IPS-18c (cell line): ENCODE results near the gene ATP2C2.

Experiments
- H3K4me3 ChIP-seq: 2 replicates; pipeline ENCODE4 v1.7.0; 2013; ENCODE audit warnings: low read depth, mild to moderate bottlenecking, low read length, moderate library complexity; ENCODE audit not compliant: insufficient read depth
- H3K9me3 ChIP-seq: one replicate; pipeline ENCODE4 v1.6.1; 2013; ENCODE audit warnings: mild to moderate bottlenecking, low read length, moderate library complexity; ENCODE audit not compliant: control insufficient read depth, insufficient read depth

ATP2C2 gene

DNA sequence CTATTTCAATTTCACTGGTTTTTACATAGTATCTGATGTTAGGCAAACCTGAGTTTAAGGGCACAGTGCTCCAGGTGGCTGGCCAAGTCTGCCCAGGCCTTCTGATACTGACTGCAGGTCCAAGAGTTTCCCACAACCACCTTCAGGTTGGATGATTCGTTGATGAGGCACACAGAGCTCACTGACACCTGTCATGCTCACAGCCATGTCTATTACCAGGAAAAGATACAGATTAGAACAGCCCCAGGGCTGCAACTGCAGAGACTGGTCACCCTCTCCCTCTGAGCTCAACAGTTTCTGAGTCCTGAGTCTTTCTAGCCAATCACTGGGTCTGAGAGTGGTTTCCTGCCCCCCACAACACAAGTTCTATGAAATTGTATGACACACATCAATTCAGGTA is 98.9 kb downstream of the ATP2C2 start:
- Histone ChIP-seq H3K9me3 (no peaks in the 10 kb centered on the region), H3K4me3 (no peak overlapping the region)

DNA sequence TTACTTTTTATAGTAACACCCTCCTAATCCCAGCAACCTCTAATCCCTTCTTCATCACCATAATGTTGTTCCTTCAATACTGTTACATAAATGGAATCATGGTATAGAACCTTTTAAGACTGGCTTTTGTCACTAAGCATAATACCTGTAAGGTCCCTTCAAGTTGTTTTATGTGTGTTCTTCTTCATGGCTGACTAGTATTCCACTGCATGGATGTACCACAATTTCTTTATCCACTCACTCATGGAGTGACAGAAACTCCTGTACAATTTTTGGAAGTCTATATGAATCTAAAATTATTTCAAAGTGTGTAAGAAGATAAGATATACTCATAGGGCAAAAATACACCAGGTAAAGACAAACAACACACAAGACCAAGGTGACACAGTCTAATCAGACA is 99.4 kb downstream of the ATP2C2 start:
- Histone ChIP-seq H3K9me3 (no peaks in the 10 kb centered on the region), H3K4me3 (no peak overlapping the region)

DNA sequence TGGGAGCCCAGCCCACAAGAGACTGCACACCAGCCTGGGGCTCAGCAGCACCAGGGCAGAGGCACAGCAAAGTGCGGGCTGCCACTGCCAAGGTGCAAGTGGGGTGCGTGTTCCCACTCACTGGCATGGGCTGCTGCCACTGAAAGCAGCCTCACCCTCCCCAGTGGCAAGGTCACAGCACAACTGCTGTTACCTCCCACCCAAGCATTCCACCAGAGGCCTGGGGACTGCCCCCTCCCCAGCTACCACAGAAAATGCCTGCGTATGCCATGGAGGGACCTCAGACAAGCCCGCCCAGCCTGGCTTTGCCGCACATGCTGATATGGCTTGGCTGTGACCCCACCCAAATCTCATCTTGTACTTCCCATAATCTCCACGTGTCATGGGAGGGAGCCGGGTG is 103.0 kb downstream of the ATP2C2 start:
- no peak overlapping the region for H3K4me3 ChIP-seq
- H3K9me3 ChIP-seq, result no peaks in the 10 kb centered on the region

GRCh38 chr16:84471966-84472365 is 103.6 kb downstream of the ATP2C2 start:
- Histone ChIP-seq H3K9me3 (no peaks in the 10 kb centered on the region), H3K4me3 (no peak overlapping the region)

- no peaks in the 10 kb centered on the region for H3K9me3 ChIP-seq
- no peak overlapping the region for H3K4me3 ChIP-seq
Measured at GRCh38 chr16:84475643-84476240, 107.4 kb downstream of the ATP2C2 start.

DNA sequence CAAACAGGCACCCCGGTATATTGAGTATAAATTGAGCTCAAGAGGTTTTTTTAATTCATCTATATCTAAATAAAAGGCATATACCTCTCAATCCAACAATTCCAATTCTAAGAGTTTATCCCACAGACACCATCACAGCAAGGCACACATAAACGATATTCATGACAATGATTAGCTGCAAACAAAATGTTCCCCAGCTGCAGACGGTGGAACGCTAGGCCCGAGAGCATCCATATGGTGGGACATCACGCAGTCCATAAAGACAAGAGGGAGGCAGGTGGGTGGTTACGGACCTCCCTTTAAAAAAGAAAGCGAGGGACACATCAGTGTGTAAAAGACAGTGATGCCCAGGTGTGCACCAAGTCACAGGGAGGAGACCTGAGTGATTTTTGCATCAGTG is 108.1 kb downstream of the ATP2C2 start:
- Histone ChIP-seq H3K9me3 (no peaks in the 10 kb centered on the region), H3K4me3 (no peak overlapping the region)

DNA sequence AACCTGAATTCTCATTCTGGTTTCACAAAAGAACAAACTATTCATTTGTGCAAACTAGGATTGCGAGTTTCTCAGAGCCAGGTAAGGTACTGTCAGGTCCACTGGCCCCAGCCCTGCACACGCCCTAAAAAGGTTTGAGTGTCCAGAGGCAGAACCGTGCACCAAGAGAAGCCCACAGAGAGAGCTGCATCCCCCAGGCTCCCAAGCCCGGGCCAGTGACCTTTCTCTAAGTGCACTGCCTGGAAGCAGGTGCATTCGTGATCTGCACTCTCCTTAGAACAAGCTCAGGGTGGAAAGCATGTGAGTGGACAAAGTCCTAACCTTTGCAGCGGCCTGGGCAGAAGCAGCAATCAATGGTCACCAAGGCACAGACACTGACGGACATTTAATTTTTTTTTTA is 109.3 kb downstream of the ATP2C2 start:
- no peak overlapping the region for H3K4me3 ChIP-seq

GRCh38 chr16:84478172-84478947 is 110.0 kb downstream of the ATP2C2 start:
- H3K9me3 ChIP-seq, result no peaks in the 10 kb centered on the region
- H3K4me3 ChIP-seq, result no peak overlapping the region

More for the DNA sequence above, 109.3 kb downstream of the ATP2C2 start:
- no peaks in the 10 kb centered on the region for H3K9me3 ChIP-seq

DNA sequence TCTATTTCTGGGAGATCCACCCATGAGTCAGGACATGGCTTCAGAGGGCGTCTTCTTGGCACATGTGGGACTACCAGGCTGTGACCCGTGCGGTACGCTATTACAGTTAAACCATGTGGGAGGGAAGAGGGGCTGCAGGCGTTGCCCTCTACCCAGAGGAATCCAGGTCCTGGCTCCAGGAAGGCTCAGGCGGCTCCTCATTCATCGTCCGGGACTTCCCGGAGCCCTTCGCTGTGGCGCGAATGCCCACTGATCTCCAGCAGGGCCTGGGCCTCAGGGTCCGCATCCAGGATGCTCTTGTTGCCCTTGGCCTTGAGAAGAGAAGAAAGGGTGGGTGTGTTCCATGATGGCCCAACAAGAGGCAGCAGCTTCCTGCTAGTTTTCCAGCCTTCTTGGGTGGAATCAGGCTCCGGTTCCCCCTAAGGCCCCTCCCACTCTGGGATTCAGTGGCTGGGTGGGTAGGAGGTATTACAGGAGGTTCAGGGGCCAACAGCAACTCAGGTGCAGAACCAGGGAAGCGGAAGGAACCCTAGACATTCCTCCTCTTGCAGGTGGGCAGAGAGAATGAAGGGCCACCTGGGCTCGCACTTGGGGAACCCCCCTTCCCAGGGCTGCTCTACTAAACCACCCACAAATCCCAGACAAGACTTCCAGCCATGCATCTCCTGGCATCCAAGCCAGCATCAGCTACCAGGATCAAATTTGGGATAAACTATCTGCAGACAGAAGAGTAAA is 111.5 kb downstream of the ATP2C2 start:
- Histone ChIP-seq H3K9me3 (no peaks in the 10 kb centered on the region), H3K4me3 (no peak overlapping the region)

GRCh38 chr16:84481051-84481735 is 112.9 kb downstream of the ATP2C2 start:
- Histone ChIP-seq H3K9me3 (no peaks in the 10 kb centered on the region), H3K4me3 (no peak overlapping the region)

GRCh38 chr16:84482001-84482891 is 113.9 kb downstream of the ATP2C2 start:
- Histone ChIP-seq H3K9me3 (no peaks in the 10 kb centered on the region), H3K4me3 (no peak overlapping the region)

- H3K4me3 ChIP-seq, result no peak overlapping the region
- no peaks in the 10 kb centered on the region for H3K9me3 ChIP-seq
Measured at GRCh38 chr16:84482951-84483881, 114.9 kb downstream of the ATP2C2 start.

DNA sequence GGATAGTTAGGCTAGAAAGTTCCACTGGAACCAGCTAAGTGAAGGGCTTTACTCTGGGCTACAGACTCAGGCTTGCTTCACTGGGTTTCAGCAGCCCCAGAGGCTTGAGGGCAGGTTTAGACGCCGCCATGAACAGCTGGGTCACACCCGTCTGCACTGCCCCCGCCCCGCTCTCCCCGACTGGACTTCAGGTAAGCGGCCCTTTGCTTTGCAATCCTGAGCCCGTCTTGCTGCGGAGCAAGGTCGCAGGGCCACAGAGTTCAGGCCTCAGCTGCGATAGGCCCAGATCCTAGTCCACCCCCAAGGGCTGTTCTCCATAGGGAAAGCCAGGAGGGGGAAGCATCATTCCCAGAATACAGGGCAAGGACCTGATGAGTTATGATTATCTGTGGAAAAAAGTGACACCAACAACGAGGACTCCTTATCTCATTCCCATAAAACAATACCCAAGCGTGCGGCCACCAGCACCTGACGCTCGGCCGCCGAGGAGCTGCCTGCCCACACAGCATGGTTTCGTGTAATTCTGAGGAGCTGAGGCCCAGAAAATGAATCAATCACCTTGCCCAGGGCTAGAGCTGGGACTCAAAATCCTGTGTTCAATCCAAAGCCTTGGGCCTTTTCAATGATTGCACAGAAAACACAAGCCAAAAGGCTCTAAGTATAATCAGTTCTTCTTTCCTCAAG is 115.7 kb downstream of the ATP2C2 start:
- H3K4me3 ChIP-seq, result no peak overlapping the region
- H3K9me3 ChIP-seq, result no peaks in the 10 kb centered on the region

- Histone ChIP-seq H3K9me3 (no peaks in the 10 kb centered on the region), H3K4me3 (no peak overlapping the region)
Measured at GRCh38 chr16:84484579-84485254, 116.4 kb downstream of the ATP2C2 start.
